HAP-1 (cell line): ENCODE data around the gene PDGFD.

Experiments used
- DNase-seq, 2 experiments: peaks; one replicate each; pipeline ENCODE4 v3.0.0-alpha.2; 2016 to 2020; ENCODE audit warnings: low spot score in 2 of 2
- H3K27me3 ChIP-seq: fragments of 250-450 bp; sonication (Bioruptor Pico); 2 replicates; pipeline ENCODE4 v1.5.1; 2020; ENCODE audit warnings: low read depth, mild to moderate bottlenecking, moderate library complexity
- H3K36me3 ChIP-seq: fragments of 250-450 bp; sonication (Bioruptor Pico); replicated peaks from 2 replicates; pipeline ENCODE4 v1.5.1; 2020; ENCODE audit warnings: mild to moderate bottlenecking
- H3K4me1 ChIP-seq: fragments of 250-450 bp; sonication (Bioruptor Pico); 2 replicates; pipeline ENCODE4 v1.5.1; 2020; ENCODE audit warnings: mild to moderate bottlenecking
- H3K4me3 ChIP-seq: fragments of 250-450 bp; sonication (Bioruptor Pico); 2 replicates; pipeline ENCODE4 v1.5.1; 2020; ENCODE audit warnings: mild to moderate bottlenecking, moderate library complexity
- H3K9me3 ChIP-seq: fragments of 250-450 bp; sonication (Bioruptor Pico); 2 replicates; pipeline ENCODE4 v1.5.1; 2020; ENCODE audit warnings: mild to moderate bottlenecking, moderate library complexity
- in situ Hi-C: fragments of 300-500 bp; cut with MboI; formaldehyde crosslinking; loops from 3 replicates; pipeline ENCODE4 v1.14.3; 2020; ENCODE audit warnings: low sequenced_read_pairs, inconsistent platforms, mixed read lengths

The PDGFD gene

DNA sequence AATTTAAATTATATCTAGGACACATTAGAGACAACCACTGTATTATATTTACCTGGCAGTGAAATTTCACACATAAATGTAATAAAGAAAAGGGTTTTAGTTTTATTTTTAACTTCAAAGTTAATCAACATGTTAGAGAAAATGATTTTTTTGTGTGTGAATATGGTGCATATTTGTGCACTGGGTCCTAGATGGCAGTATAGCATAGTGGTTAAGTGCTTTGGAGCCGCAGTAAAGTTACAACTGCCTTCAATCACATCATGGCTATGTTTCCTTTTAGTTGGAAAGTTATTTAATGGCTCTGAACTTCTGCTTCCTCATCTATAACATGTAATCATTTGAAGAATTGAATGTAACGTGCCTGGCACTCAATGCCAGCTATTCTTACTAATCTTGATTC lies 236.4 kb downstream of the PDGFD start:
- Histone ChIP-seq H3K4me1 (no peaks in the 10 kb centered on the region), H3K4me3 (no peak overlapping the region), H3K9me3 (no peaks in the 10 kb centered on the region), H3K27me3 (no peaks in the 10 kb centered on the region), H3K36me3 (no peaks in the 10 kb centered on the region)
- no peak for DNase-seq
- in situ Hi-C loops: no loop called here

DNA sequence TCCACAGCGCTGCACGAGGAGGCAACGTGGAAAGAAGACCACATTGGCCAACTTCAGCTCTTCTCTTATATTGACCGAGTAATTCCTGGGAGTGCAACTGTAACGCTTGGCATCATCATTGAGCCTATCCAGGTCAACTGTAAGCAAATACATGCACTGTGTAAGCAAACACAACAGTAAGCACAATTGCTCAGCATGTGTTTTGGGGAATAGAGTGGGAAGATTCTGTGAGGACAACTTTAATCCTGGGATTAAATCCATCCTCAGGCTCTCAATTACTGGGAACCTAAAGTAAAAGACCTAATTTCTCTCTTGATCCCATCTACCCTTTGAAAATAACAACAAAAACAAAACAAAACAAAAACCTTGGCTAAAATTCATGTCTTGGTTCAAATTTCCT lies 237.0 kb downstream of the PDGFD start:
- no peak overlapping the region for H3K4me3 ChIP-seq
- no peaks in the 10 kb centered on the region for H3K36me3 ChIP-seq
- no peaks in the 10 kb centered on the region for H3K4me1 ChIP-seq
- DNase-seq: no peak
- no peaks in the 10 kb centered on the region for H3K9me3 ChIP-seq
- in situ Hi-C loops: no loop called here
- H3K27me3 ChIP-seq: no peaks in the 10 kb centered on the region

DNA sequence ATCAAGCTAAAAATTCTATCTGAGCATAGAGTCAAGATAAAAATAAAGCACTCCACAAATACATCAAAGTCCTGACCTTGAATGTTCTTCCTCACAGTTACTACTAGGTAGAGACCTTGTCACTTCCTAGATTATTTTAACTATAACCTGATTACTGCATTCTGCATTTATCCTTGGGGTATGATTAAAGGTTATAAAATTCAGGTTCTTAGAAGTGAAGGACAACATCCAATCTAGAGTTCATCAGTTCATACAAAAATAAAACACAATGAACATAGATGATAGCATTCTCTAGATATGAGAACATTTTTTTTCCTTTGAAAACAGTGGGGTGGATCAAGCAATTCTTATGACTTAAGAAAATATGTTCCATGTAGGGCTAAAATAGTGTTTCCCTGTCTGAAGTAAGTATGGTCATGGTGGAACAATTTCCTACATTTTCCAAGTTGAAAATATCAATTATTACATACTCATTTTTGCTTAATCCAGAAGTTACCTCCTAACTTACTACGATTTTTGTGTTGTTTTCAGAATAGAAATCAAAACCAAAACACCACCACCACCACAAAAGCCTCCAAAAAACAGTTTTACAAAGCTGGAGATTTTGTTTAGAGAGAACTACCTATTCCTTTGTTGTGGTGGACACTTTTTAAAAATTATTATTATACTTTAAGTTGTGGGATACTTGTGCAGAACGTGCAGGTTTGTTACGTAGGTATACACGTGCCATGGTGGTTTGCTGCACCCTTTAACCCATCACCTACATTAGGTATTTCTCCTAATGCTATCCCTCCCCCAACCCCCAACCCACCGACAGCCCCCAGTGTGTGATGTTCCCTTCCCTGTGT lies 239.6 kb downstream of the PDGFD start:
- no peak overlapping the region for H3K4me3 ChIP-seq
- no peak for DNase-seq
- H3K9me3 ChIP-seq: no peaks in the 10 kb centered on the region
- no peaks in the 10 kb centered on the region for H3K4me1 ChIP-seq
- H3K36me3 ChIP-seq: no peaks in the 10 kb centered on the region
- H3K27me3 ChIP-seq: no peaks in the 10 kb centered on the region
- in situ Hi-C loops: no loop called here

DNA sequence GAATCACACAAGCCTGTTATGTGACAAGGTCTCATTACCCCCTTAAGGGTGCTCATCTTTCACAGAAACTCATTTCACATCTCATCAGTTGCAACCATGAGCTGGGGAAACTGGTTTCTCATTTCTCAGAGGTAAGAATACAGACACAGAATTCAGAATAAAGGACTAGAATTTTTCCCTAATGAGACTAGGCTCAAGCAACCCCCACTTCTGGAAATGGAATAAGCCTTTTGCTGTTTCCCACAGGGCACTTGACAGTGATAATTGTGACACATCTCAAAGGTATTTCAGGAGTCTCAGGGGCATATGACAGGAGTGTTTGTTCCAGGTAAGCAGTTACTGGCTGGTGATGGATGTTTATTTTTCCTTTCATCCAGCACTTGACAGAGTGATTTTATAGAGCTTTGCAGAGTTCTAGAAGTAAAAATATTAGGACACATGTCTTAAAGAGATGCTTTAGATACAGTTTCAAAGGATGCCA lies 240.5 kb downstream of the PDGFD start:
- in situ Hi-C loops: no loop called here
- DNase-seq: no peak
- Histone ChIP-seq H3K9me3 (no peaks in the 10 kb centered on the region), H3K4me3 (no peak overlapping the region), H3K27me3 (no peaks in the 10 kb centered on the region), H3K4me1 (no peaks in the 10 kb centered on the region), H3K36me3 (no peaks in the 10 kb centered on the region)

DNA sequence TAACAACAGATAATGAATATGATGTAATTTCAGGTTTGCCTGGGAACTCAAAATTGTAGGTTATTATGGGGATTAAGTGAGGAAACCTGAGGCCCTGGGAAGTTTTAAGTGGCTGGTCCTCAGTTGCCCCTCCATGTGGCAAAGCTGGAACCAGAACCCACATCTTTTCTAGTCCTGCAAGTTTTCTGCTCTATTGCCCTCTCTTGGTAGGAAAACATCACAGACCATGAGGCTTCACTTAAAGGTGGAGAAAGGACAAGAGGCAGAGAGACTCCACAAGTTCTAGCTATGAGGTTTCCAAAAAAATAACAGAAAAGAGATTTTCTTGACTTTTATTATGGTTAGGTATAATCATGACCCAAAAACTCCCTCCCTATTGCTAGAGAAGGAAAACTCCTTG lies 243.0 kb downstream of the PDGFD start:
- no peaks in the 10 kb centered on the region for H3K4me1 ChIP-seq
- DNase-seq: no peak
- in situ Hi-C loops: no loop called here

DNA sequence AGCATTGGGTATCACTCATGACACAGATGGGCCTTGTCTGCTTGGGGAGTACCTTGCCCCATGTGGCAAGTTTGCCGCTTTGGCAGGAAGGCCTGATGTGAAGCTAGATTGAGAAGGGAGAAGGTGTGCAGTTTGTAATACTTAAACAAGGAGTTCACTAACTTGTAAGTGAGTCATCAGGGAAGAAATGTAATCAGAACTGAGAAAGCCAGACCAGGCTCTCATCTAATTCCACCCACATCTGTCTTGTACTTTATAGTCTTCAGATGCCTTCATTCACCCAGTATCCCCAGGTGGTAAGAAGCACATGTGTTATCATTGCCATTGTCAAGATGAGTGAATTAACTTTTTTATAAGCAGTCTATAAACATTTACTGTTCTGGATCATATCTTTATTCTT lies 243.5 kb downstream of the PDGFD start:
- Histone ChIP-seq H3K4me1 (no peaks in the 10 kb centered on the region), H3K4me3 (no peak overlapping the region), H3K27me3 (no peaks in the 10 kb centered on the region), H3K36me3 (no peaks in the 10 kb centered on the region), H3K9me3 (no peaks in the 10 kb centered on the region)
- in situ Hi-C loops: no loop called here
- no peak for DNase-seq

More for the DNA sequence above, 243.0 kb downstream of the PDGFD start:
- no peak overlapping the region for H3K4me3 ChIP-seq
- no peaks in the 10 kb centered on the region for H3K27me3 ChIP-seq
- no peaks in the 10 kb centered on the region for H3K9me3 ChIP-seq
- no peaks in the 10 kb centered on the region for H3K36me3 ChIP-seq

DNA sequence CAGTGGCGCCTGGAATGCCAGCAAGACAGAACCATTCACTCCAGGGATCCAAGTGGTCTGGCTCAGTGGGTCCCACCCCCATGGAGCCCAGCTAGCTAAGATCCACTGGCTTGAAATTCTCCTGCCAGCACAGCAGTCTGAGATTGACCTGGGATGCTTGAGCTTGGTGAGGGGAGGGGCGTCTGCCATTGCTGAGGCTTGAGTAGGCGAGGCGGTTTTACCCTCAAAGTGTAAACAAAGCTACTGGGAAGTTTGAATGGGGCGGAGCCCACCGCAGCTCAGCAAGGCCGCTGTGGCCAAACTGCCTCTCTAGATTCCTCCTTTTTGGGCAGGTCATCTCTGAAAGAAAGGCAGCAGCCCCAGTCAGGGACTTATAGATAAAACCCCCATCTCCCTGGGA lies 253.2 kb downstream of the PDGFD start:
- Histone ChIP-seq H3K9me3 (no peaks in the 10 kb centered on the region), H3K36me3 (no peaks in the 10 kb centered on the region), H3K27me3 (peaks cover 5% of the 10 kb centered on the region), H3K4me3 (no peak overlapping the region), H3K4me1 (no peaks in the 10 kb centered on the region)
- DNase-seq: no peak
- in situ Hi-C loops: no loop called here

DNA sequence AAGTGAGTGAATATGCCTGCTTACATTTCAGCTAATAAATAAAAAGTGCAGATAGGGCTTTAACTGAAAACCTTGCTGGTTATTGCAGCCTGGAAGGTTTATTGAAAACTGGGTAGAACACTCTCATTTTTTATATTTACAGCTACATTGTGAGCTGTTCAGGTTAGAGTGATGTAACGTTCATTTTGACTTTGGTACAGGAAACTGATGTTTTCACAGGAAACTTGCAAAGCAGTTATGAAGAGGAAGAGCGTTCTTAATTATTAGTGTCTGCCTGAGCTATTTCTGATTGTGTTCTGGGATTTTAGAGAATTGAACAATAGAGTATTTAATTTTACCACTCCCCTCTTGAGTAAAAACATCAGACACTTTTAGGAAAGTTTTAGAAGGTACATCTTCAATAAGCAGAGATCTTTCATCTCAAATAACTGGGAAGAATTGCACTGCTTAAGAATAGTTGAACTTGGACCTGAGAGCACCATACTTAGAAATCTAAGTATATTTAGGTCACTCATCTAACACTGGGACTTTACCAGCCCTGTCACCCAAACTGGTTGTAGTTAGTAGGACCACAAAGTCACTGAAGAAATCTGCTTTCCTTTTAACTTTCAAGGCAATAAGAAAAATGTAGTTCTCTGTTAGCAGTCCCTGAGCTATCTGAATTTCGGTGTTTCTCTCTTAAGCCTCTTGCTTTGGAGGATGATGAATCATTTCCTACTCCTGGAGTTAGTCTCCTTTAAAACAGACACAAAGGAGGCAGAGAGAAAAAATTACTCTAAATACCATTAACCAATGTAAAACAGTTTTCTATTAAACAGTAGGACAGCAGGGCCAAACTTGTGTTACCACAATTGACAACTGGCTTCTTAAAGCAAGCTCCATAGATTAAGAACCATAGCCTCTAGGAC lies 256.1 kb downstream of the PDGFD start:
- no peaks in the 10 kb centered on the region for H3K9me3 ChIP-seq
- in situ Hi-C loops: no loop called here
- H3K27me3 ChIP-seq: peaks cover 5% of the 10 kb centered on the region
- DNase-seq: no peak
- H3K4me3 ChIP-seq: no peak overlapping the region
- H3K4me1 ChIP-seq: no peaks in the 10 kb centered on the region
- H3K36me3 ChIP-seq: no peaks in the 10 kb centered on the region

DNA sequence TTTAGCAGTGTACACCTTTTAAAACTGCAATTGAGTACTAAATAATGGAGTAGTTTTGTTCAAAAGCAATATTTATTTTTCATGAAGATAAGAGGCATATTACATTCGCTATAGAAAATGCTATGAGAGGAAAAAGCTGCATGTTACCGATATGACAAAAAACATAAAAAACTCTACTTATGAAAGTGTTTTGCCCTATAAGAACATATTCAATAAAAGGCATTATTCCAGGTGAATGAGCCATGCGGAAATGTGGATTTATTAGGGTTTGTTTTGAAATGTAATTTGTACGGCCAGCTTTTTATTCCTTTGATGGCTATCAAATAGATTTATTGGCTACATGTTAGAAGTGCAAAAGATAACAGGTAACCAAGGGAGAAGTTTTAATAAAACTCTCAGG lies 256.8 kb downstream of the PDGFD start:
- in situ Hi-C loops: no loop called here
- no peak overlapping the region for H3K4me3 ChIP-seq
- H3K4me1 ChIP-seq: no peaks in the 10 kb centered on the region
- DNase-seq: no peak
- H3K9me3 ChIP-seq: no peaks in the 10 kb centered on the region
- peaks cover 5% of the 10 kb centered on the region for H3K27me3 ChIP-seq
- no peaks in the 10 kb centered on the region for H3K36me3 ChIP-seq

DNA sequence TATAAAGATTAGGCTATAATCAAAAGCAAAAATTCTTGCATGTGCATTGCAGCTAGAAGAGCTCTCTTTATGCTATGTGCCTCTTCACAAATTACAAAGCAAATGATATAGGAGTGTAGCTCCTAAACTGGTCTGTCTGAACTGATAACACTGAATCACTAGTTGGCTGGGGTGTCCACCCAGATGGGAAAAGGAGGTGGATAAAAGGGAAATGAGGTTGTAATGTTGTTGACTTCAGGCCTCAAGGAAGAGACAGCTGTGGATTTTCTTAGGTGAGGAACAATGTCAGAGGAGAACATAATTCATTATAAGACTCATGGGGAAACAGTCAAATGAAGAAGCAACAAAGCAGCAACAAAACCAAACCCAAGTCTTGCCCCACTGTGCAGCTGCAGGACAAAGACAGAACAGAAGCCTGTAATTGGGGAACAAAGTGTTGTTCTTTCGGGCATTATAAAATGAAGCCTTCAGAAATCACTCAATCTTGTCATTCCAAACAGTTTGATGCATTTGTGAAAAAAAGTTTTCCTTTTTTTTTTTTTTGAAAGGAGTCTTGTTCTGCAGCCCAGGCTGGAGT lies 257.6 kb downstream of the PDGFD start:
- DNase-seq: no peak
- Histone ChIP-seq H3K4me3 (no peak overlapping the region), H3K4me1 (no peaks in the 10 kb centered on the region), H3K9me3 (no peaks in the 10 kb centered on the region), H3K36me3 (no peaks in the 10 kb centered on the region), H3K27me3 (peaks cover 5% of the 10 kb centered on the region)
- in situ Hi-C loops: no loop called here

DNA sequence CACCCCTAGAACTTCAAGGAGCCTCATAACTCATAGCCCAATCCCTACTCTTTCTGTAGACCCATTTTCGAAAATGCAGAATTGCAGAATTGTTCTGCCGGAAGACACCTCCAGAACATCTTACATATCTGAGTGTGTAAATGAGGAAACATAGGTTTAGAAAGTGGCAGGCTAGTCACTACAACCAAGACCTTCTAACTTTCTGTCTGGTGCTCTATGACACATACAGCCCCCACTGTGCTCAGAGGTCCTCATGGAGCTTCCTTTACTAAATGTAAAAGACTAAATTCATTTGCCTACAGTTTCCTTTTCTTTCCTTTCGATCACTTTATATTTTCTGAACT lies 259.7 kb downstream of the PDGFD start:
- no peaks in the 10 kb centered on the region for H3K36me3 ChIP-seq
- H3K4me1 ChIP-seq: no peaks in the 10 kb centered on the region
- in situ Hi-C loops: no loop called here
- no peaks in the 10 kb centered on the region for H3K9me3 ChIP-seq
- H3K27me3 ChIP-seq: peaks cover 5% of the 10 kb centered on the region
- DNase-seq: no peak
- H3K4me3 ChIP-seq: no peak overlapping the region

DNA sequence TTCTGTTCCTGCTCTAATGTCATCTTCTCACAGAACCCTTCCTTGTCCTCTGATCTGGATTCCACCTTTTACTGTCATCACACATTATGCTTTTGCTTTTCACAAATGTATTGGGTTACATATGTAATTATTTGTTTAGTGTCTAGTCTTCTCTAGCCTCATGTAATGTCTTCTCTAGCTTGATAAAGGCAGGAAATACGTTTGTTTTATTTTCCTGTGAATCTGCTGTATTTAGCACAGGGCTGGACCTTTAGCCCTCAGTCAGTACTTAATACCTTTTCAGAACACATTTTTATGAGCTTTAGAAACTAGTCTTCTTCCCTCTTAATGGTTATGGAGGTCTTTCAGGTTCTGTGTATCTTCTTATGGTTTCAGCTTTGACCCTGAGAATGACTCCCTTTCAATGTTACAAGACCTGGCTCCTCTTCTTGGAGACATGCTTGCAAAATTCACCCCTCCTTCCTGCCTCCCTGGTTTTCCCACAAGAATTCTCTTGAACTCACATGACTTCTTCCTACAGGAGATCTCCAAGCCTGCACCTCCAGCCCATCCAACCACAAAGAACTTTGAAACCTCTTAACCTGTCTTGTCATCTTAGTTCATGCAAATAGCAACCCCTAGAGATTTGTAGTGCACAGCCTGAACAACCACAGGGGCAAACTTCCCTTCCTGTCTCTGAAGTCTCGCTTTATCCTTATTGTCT lies 260.2 kb downstream of the PDGFD start:
- in situ Hi-C loops: no loop called here
- no peaks in the 10 kb centered on the region for H3K36me3 ChIP-seq
- H3K4me3 ChIP-seq: no peak overlapping the region
- no peaks in the 10 kb centered on the region for H3K4me1 ChIP-seq
- no peak for DNase-seq
- H3K9me3 ChIP-seq: no peaks in the 10 kb centered on the region
- H3K27me3 ChIP-seq: peaks cover 5% of the 10 kb centered on the region

DNA sequence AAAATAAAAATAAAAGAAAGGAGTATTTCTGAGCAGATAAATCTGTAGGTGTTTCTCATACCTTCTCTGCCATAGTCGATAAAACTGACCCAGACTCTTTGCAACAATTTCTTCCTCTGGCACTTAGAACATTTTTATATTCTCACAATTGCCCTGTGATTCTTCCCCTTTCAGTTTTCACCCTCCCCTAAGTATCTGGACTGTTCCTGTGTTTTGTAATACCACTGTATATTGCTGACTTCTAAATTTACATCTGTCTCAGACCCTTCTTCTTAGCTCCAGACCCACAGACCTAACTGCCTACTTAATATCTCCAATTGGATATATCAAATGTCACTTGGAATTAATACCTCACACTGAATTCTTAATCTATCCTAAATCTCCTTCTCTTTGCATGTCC lies 261.0 kb downstream of the PDGFD start:
- in situ Hi-C loops: no loop called here
- DNase-seq: no peak
- Histone ChIP-seq H3K4me3 (no peak overlapping the region), H3K27me3 (peaks cover 5% of the 10 kb centered on the region), H3K4me1 (no peaks in the 10 kb centered on the region), H3K9me3 (no peaks in the 10 kb centered on the region), H3K36me3 (no peaks in the 10 kb centered on the region)
